T-helper 1 cell (primary cell): Measurements from ENCODE around the gene SMOC2.

Experiments used
- DNase-seq, 5 donors: peaks; one replicate each; pipeline ENCODE4 v3.0.0-alpha.2; 2012 to 2020

Gene SMOC2

DNA sequence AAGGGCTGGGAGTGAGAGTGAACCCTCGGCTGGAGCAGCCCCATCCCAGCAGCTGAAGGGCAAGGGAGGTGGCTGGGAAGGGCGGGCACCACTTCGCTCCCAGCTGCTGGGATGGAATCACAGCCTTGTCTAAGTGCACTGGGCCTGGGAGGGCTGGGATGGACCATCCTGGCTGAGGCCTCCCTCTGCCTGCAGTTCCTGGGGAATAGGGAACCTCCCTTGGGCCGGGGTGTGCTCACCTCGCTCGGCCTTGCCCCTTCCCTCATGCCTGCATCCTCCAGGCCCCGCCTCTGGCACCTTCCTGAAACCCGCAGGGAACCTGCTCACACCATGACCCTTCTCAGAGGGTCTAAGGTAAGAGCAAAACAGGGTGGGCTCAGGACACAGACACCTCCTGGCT is 53.7 kb downstream of the SMOC2 start:
- no peak for DNase-seq

DNA sequence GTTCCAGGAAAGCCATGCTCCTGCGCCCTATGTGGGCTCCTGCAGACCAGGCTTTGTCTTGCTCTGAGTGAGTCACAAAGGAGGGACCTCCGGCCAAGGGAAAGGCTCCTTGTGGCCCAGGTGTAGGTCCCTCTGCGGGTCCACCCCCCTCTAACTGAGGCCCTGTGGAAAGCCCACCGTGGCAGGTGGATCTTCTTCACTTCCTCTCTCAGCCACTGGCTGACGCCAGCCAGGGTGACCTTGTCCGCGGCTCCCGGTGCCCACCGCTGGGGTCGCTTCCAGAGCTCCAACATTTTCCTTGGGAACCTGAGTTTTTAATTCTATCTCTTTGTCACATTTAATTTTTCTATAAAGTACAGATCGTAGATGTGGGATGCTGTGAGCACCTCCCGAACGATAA is 54.1 kb downstream of the SMOC2 start:
- DNase-seq = no peak

DNA sequence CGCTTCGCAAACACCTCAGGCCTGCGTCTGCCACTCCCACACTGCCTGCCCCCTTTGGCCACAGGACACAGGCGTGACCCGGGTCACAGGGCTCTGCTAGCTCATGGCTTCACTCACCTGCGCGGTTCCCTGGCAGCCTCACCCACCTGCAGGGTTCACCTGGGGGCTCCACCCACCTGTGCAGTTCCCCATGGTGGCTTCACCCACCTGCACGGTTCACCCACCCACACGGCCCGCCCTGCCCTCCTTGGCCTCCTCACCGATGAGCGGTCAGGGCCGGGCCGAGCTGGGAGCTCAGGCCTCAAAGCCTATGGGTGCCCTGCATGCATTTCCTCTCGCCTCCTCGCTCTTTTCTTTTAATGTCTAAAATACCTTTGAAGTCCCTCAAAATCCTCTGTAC is 54.7 kb downstream of the SMOC2 start:
- no peak for DNase-seq

DNA sequence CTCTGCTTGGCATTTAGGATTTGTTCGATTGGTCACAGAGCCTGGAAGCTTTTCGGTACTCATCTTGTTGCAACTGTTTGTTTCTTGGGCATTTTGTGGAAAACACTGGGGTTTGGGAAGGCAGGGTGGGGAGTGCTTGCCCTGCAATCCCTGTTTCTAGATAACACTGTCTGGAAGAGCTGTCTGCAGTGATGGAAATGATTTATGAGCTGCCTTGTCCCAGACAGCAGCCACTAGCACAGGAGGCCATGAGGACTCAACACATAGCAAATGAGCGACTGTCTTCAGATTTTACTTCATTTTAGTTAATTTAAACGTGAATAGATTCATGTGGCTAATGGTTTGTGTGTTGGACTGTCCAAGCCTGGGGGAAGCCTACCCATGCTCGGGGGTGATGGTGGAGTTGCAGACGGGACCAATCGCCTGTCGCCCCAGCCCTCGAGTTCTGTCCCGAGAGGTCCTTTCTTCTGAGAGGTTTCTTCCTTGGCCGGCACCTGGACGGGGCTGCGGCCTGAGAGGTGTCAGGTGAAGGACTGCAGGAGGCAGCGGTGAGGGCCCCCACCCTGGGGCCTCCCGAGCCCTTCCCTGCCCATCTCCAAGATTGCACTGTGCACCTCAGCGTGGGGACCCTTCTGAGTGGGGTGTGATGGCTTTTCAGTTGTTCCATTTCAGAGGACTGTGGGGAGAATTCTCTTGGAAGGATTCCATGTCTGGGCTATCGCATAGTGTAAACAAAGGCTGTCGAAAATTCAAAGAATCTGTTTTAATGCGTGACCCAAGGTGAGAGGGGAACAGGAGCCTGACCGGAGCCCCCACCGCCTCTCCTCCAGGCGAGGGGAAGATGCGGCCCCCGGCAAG is 55.4 kb downstream of the SMOC2 start:
- no peak for DNase-seq

DNA sequence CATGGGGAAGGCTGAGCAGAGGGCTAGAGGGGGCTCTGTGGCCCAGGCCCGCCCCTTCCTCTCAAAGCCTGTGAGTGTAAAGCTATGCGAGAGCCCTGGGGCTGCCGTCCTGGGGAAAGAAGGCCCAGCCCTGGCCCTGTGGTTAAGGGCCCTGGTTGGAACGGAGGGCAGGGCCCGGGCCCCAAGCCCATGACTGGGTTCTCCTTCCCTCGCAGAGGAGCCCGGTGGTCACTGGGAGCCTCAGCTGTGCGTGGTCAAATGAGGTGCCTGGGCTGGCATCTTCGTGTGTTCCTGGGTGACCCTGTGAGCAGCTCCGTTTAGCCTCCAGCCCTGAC is 56.0 kb downstream of the SMOC2 start:
- DNase-seq = no peak

DNA sequence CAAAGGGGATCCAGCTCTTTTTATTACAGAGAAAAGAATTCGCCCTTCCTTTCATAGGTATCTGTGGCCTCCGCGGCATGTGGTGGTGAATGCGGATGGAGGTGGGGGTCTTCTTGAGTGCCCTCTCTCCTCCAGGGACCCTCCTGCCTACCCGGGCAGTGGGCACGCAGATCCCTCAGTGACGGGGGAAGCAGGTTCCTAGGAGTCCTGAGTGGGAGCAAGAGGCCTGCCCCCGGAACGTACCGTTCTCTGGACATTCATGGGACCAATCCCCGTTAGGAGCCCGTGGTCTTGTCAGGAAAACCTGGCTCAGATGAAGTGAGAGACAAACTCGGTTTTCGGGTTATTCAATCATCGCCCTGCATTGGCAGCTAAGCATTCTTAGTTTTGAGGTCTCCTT is 56.4 kb downstream of the SMOC2 start:
- no peak for DNase-seq

DNA sequence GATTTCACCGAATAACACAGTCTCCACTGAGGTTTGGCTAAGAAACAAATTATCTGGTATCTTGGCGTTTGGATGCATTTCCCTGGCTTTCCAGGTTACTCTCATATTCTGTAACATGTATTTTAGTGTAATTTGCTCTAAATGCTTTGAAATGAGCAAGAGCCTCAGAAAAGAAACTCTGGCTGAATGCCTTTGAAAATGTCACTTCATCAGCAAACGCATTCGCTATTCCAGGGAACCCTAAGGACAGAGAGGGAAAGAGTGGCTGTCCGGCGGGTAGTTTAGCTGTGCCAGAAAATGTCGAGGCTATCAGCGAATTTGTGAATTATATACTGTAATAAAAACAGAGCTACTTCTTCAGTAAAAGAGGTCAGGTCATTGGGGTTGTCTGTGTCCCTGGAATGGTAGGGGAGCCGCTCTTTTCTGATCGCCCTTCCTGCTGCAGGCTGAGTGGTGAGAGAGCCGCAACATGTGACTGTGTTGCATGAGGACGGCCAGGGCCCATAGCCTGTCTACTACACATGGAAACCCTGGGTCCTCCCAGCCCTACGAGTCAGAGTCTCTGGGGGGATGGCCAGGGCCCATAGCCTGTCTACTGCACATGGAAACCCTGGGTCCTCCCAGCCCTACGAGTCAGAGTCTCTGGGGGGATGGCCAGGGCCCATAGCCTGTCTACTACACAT is 57.3 kb downstream of the SMOC2 start:
- DNase-seq = no peak

DNA sequence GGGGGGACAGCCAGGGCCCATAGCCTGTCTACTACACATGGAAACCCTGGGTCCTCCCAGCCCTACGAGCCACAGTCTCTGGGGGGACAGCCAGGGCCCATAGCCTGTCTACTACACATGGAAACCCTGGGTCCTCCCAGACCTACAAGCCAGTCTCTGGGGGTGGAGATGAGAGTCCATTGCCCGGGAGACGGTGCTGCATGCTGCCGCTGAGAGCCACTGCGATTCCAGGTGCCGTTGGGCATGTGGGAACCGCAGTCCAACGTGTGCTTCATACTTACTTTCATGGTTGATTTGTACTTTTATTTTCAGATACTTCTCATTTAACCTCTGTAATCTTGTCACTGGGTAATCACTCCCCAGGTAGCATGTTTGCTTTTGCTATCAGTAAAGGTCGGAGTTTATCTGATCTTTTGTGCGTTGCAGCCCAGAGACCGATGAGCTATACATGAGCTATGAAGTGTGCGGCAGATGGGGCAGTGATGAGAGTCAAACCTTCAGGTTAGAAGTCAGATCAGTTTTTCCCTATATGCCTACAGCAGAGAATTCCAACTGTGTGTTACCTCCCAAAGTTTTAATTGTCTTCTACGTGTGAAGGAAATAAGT is 58.2 kb downstream of the SMOC2 start:
- no peak for DNase-seq

DNA sequence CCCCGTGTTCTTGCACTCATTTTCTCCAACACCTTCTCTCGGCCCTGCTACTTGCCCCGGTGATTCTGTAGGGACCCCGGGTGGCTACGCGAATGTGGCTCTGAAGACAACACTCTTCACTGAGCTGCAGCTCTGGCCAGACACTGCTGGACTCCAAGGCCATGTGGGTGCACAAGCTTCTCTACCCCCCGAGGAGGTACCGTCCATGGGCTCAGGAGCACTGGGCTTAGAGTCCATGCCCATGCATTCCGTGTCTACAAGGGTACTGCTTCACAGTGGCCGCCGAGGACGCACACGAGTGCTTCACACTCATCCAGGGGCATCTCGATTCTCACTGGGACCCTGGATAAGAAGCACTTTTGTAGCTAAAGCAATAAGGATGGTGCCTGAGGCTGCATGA is 59.5 kb downstream of the SMOC2 start:
- no peak for DNase-seq

DNA sequence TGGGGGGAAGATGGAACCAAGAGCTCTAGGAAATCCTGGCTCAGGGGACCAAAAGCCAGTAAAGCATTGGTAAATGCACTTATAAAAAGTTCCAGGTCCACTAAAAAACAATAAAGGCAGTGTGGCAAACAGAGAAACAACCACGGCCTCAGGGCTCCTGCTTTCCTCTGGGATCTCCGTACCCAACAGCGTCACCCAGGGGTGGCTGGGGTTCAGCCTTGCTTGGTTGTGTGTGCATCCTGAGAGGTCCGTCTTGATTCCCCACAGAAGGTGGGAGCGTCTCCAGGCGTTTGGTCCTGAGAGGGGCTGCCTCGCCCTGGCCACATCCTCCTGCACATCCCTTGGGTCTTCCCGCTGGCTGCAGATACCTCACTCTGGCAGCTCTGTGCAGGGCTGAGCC is 60.6 kb downstream of the SMOC2 start:
- DNase-seq = no peak

DNA sequence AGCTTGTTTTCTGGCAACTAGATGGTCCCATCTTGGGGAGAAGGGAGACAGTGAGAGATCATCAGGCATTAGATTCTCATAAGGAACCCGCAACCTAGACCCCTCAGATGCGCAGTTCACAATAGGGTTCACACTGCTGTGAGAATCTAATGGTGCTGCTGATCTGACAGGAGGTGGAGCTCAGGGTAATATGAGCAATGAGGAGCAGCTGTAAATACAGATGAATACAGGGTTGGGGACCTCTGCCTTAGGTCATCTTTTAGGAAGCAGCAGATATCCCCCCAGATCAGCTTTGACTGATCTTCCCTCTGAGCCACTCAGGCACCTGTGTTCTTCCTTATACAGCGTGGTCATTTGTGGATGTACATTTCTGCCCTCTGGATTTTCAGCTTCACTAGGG is 63.4 kb downstream of the SMOC2 start:
- DNase-seq = no peak

DNA sequence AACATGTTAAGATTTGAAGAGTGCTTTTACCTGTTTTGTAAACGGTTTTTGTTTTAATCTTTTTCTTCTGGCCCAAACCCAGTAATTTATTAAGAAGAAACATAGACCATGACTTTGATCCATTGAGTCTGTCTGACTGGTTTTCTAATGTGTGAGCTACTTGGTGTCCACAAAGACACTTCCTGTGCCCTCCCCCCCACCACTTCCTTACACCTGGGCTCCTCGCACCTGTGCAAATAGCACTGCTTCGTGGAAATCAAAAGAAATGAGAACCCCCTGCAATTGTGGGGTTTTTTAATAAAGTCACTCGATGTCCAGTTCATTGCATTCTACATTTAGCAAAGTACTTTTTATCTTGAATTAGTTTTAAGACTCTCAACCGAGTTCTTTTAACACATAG is 65.5 kb downstream of the SMOC2 start:
- no peak for DNase-seq

DNA sequence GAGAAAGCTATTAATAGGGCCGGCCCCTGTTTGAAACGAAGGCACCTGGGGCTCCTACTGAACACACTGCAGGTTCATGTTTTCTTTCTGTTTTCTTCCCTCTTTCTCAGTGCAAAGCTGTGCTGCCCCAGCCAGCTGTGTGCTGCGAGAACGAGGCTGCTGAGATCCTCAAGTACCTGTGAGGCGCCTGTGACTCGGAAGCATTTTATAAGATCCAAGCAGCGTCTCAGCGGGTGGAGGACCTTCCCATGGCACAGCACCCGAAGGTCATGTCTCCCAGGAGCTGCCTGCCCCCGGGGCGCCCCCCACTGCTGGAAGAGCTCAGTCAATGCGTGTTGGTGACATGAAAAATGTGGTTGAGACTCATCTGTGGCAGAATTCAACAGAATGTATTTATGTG is 66.3 kb downstream of the SMOC2 start:
- DNase-seq = no peak

DNA sequence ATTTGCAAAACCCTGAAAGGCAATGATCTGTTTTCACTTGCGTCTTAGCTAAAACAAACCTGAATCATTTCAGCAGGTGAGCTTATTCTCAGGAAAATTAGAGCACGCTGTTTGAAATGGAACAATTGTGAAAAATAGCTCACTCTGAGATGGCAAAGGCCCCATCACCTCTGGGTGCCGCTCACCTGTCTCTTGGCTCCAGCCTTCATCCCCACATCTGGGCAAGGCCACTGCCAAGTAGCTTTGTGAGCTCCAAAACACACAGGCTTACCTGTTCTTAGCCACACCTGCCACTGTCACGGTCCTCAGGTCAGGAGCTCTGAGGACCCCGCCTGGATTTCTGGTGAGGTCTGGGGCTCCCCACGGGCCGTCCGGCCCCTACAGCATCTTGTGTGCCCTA is 66.7 kb downstream of the SMOC2 start:
- no peak for DNase-seq

DNA sequence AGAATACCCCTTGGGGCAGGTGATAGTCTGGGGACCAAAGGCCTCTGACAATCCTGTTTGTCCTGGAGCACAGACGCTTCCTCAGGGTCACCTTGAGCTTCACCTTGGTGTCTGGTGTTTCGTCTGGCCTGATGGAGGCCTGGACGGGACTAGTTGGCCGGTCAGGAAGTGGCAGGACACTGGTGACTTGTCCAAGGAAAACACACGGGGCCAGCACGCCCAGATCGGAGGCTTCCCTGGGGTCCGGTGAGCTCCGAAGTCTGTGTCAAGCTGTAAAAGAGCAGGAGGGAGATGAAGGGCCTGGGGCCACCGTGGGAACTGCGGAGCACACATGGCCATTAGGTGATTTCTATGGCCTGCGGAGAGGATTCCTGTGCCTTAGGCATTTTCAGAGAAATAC is 67.9 kb downstream of the SMOC2 start:
- no peak for DNase-seq

DNA sequence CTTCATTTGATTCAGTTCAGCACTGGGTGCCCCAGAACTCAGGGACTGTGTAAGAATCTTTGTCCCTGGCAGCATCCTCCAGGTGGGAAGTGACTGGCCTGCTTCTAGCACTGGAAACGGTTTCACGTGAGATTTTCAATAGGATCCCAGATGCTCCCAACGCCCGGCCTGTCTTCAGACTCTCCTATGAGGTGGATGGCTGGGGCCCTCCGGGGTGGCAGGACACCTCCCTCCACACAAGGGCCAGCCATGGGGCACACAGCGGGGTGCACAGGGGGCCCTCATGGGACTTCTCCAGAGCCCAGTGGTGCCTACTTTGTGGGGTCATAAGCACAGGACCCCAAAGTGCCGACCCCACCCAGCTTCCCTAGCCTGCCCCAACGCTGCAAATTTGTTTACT is 72.8 kb downstream of the SMOC2 start:
- DNase-seq = no peak

DNA sequence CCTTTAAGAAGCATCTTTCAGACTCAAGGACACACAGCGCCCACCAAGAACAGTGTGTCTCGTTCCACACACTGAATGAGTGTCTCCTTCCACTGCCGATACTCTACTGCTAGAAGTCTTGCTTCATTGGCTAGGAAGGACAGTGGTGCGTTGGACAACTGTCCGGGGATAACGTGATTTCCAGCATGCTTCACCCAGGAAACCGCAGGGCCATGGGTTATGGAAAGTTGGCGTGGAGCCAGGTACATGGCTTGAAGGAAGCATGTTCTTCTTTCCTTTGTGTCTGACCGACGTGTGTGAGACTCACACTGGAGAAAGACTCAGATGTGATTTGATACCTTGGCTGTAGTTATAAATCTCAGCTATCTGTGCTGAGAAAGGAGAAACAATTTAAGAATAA is 73.2 kb downstream of the SMOC2 start:
- DNase-seq = no peak

DNA sequence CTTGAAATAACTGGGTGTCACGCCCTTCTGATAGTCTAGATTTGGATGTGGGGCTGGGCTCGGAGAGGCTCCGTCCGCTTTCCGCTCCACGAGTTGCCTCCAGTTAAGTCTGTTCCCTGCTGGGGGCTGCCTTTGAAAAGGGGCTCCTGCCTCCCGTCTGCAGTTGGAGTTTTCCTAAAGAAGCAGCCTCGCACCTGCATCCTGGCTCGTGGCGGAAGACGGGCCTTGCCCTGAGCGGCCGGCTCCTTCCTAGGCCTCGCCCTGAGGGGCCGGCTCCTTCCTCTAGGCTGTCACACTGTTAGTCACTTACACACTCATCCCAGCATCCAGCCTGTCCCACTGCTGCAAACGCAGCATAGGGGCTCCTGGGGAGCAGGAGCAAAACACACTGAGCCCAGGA is 74.4 kb downstream of the SMOC2 start:
- no peak for DNase-seq

DNA sequence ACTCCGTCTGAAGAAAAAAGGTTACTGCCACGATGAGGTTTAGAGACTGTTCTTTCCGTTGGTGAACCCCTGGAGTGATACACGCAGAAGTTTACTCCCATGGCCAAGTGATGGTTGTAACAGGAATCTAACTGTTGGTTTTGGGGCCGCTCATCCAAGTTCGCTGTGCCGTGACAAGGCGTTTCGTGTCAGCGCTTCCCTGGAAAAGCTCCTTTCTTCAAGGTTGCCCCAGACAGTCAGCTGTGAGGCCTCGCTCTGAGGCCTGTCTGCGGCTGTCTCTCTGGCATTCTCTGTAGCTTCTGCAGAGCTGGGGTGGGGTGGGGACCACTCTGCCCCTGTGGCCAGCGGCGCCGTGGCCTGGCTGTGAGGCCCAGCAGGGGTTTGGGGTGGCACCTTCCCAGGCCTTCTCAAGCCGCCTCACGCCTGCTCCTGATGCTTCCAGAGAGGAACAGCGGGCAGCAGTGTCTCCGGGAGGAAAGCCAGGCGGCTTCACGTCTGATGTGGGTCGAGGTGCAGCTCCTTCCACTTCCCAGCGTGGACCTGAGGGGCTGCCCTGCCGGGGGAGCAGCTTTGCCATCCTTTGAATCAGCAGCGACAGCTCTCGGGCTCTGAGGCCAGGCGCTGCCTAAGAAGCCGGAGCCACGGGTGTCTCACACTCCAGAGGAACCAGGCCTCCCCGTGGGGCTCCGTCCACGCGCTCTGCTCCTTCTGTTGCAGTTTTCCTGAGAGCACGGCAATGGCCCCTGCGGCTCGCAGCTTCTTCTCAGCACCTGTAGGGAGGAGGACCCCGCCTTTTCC is 76.2 kb downstream of the SMOC2 start:
- DNase-seq = no peak

DNA sequence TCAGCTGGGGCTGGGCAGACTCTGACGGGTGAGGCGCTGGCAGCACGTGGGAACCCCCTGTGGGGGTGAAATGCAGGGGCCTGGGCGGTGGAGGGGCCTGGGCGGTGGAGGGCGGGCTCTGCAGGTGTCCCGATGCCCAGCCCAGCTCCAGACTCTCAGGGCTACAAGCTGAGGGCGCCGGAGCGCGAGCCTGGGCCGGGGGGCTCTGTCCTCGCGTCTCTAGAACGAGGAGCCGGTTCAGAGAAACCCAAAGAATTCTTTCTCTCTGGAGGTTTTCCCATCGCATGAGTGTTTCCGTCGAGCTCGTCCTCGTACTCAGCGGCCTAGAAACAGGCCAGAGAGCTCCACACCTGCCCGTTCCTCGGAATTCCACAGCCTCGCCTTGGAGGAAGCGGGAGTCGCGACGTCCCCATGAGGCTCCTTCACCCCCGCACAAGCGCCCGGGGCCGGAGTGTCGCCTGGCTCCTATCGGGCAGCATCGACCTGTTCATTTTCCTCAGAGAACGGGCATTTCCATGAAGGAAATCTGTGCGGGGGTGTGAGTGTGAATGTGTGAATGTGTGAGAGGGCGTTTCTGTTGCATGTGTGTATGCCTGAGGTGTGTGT is 76.9 kb downstream of the SMOC2 start:
- no peak for DNase-seq

DNA sequence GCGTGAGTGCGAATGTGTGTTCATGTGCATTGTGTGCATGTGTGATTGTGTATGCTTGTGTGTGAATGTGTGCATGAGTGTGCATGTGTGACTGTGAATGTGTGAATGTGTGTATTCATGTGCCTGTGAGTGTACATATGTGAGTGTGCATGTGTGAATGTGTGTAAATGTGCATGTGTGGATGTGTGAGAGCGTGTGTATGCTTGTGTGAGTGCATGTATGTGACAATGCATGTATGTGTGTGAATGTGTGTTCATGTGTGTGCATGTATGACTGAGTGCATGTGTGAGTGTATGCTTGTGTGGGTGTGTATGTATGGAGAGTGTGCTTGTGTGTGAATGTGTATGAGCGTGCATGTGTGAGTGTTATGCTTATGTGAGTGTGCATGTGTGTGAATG is 77.4 kb downstream of the SMOC2 start:
- no peak for DNase-seq

DNA sequence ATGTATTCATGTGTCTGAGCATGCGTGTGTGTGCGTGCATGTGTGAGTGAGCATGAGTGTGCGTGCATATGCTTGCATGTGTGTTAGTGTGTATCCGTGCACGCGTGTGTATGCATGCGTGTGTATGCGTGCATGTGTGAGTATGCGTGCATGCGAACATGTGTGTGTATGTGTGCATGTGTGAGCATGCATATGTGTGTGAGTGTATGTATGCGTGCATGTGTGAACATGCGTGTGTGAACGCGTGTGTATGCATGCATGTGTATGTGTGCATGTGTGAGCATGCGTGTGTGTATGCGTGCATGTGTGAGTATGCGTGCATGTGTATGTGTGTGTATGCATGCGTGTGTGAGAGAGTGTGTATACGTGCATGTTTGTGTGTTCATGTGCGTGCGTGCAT is 77.9 kb downstream of the SMOC2 start:
- no peak for DNase-seq

DNA sequence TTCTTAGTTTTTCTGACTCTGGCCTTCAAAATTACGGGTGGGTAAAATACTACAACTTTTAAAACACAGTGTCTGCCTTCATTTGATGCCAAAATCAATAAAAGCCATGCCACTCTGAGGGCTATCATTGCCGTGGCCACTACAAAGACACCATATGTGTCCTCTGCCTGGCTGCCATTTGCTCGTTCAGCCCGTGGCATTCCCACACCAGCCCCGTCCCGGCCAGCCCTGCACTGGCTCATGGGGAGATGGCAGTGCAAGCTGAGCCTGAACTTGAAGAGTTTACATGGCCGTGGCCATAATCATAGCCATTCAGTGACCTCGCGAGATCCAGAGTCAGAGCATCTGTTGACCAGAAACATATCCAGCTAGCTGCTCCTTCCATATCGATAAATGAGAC is 79.2 kb downstream of the SMOC2 start:
- DNase-seq = no peak
